BLaER1 treated with 17β-estradiol and CSF1 and Interleukin-3, amounts not matched to agents 10 nM and 100 nM (cell line): Measurements from ENCODE around the gene PALM.
"Not testable (repeated sequence)": the region's sequence is repeated elsewhere in the genome, so short reads cannot be mapped to it uniquely, and the experiment has no call there.

Experiments used
- H3K27ac ChIP-seq, 11 experiments: shearing (Covaris generic); formaldehyde crosslinking; 2 replicates each; pipeline ENCODE4 v1.8.1; 2022
- H3K27me3 ChIP-seq, 11 experiments: shearing (Covaris generic); formaldehyde crosslinking; 2 replicates each; pipeline ENCODE4 v1.8.1; 2022
- H3K36me3 ChIP-seq, 11 experiments: shearing (Covaris generic); formaldehyde crosslinking; 2 replicates each; pipeline ENCODE4 v1.8.1; 2022
- H3K4me1 ChIP-seq, 10 experiments: shearing (Covaris generic); formaldehyde crosslinking; 2 replicates each; pipeline ENCODE4 v1.8.1; 2022
- H3K4me2 ChIP-seq, 11 experiments: shearing (Covaris generic); formaldehyde crosslinking; 2 replicates each; pipeline ENCODE4 v1.8.1; 2022
- H3K4me3 ChIP-seq, 10 experiments: shearing (Covaris generic); formaldehyde crosslinking; 2 replicates each; pipeline ENCODE4 v1.8.1; 2022
- H3K9ac ChIP-seq, 11 experiments: shearing (Covaris generic); formaldehyde crosslinking; 2 replicates each; pipeline ENCODE4 v1.8.1; 2022
- H3K9me3 ChIP-seq, 11 experiments: shearing (Covaris generic); formaldehyde crosslinking; replicated peaks in 1 of 11; 2 replicates each; pipeline ENCODE4 v1.8.1; 2022
- H4K20me1 ChIP-seq, 11 experiments: shearing (Covaris generic); formaldehyde crosslinking; 2 replicates each; pipeline ENCODE4 v1.8.1; 2022
- Cebpa-rat ChIP-seq, 11 experiments: shearing (Covaris generic); IDR thresholded peaks; 2 replicates each; pipeline ENCODE4 v1.8.1; 2022

PALM gene

GRCh38 chr19:738509-739128 lies 29.9 kb downstream of the PALM start:
- Histone ChIP-seq H3K36me3 (peaks cover 10 to 57% (median 23%) of the 10 kb centered on the region in 11 experiments; a peak in 19 of 22 replicates), H3K9me3 (peaks cover 7 to 14% (median 10%) of the 10 kb centered on the region in 11 experiments), H3K9ac (no peak overlapping the region), H3K4me2 (no peak overlapping the region), H3K27ac (no peak overlapping the region), H3K4me3 (no peak overlapping the region), H3K27me3 (no peaks in the 10 kb centered on the region), H3K4me1 (peaks cover 0 to 25% (median 21%) of the 10 kb centered on the region in 10 experiments; a peak in 15 of 20 replicates), H4K20me1 (peaks cover 0 to 13% (median 4%) of the 10 kb centered on the region in 11 experiments; a peak in 6 of 22 replicates)
- no peak for TF ChIP-seq Cebpa-rat (IDR thresholded peaks at IDR 0.05)

DNA sequence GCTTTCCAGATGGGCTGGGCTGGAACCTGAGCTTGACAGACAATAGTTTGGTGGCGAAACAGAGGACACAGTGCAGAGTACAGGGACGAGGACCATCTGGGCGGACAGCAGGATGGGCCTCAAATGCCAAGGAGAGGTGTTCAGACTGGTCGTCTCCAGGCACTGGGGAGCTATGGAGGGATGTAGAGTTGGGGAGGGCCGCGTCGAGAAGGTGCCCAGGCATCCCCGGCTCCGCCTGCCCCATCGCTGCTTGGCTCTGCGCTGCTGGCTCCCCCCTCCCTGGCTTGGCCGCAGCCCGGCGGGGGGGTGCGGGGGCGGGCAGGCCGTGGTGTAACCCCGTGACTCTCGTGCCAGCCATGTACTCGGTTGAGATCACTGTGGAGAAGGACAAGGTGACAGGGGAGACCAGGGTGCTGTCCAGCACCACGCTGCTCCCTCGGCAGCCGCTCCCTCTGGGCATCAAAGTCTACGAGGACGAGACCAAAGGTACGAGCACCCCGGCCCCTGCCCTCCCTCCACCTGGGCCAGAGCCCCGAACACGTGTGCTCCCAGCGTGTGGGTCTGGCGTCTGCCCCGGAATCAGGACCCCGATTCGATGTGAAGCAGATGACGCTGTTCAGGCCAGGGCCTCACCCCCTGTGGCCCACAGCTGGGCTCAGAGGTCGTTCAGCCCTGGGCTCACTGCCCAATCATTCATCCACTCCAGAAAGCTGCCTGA lies 31.4 kb downstream of the PALM start:
- no peaks in the 10 kb centered on the region for H3K27me3 ChIP-seq
- peaks cover 10 to 52% (median 22%) of the 10 kb centered on the region in 11 experiments; a peak in 19 of 22 replicates for H3K36me3 ChIP-seq
- H3K9ac ChIP-seq: no peak overlapping the region
- H4K20me1 ChIP-seq: peaks cover 0 to 13% (median 4%) of the 10 kb centered on the region in 11 experiments; a peak in 5 of 22 replicates
- H3K4me2 ChIP-seq: no peak overlapping the region
- H3K27ac ChIP-seq: no peak overlapping the region
- no peak for TF ChIP-seq Cebpa-rat (IDR thresholded peaks at IDR 0.05)
- peaks cover 0 to 10% (median 7%) of the 10 kb centered on the region in 10 experiments; a peak in 12 of 20 replicates for H3K4me1 ChIP-seq
- peaks cover 22 to 29% (median 26%) of the 10 kb centered on the region in 11 experiments for H3K9me3 ChIP-seq
- no peak overlapping the region for H3K4me3 ChIP-seq

GRCh38 chr19:740816-741505 lies 32.2 kb downstream of the PALM start:
- not testable (repeated sequence) for H3K27me3 ChIP-seq, H3K4me3 ChIP-seq, H3K4me2 ChIP-seq, H3K9ac ChIP-seq, H3K27ac ChIP-seq, H3K4me1 ChIP-seq
- H4K20me1 ChIP-seq: peaks cover 0 to 13% (median 4%) of the 10 kb centered on the region in 11 experiments; a peak in 5 of 22 replicates
- peaks cover 25 to 37% (median 32%) of the 10 kb centered on the region in 11 experiments for H3K9me3 ChIP-seq
- peaks cover 12 to 51% (median 22%) of the 10 kb centered on the region in 11 experiments; a peak in 20 of 22 replicates for H3K36me3 ChIP-seq

DNA sequence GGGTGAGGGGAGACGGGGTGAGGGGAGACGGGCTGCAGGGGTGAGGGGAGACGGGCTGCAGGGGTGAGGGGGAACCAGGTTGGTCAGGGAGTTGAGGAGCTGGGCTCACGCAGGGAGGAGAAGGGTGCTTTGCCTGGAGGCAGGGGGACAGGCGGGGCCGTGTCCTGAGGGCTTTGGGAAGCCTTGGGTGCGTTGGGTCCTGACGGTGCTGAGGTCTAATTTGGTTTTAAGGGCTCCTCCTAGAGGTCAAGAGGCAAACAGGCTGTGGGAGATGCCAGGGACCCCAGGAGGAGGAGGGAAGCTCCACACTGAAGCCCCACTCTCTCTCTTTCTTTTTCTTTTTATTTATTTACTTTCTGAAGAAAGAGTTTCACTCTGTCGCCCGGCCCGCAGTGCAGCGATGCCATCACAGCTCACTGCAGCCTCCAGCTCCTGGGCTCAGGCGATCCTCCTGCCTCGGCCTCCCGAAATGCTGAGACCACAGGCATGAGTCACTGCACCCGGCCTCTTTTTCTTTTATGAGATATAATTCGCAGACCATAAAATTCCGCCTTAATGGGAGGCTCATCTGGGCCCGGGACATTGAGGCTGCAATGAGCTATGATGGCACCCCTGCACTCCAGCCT lies 32.9 kb downstream of the PALM start:
- no peak for TF ChIP-seq Cebpa-rat (IDR thresholded peaks at IDR 0.05)

GRCh38 chr19:742540-743075 lies 33.9 kb downstream of the PALM start:
- Histone ChIP-seq H3K4me3 (no peak overlapping the region), H3K4me1 (peaks cover 0 to 10% (median 7%) of the 10 kb centered on the region in 10 experiments; a peak in 12 of 20 replicates), H3K9ac (no peak overlapping the region), H3K27me3 (no peaks in the 10 kb centered on the region), H3K27ac (no peak overlapping the region), H3K4me2 (peak overlapping the region in 5 of 11 experiments; percentile 2 to 26 (median 16); a peak in 4 of 22 replicates), H4K20me1 (peaks cover 0 to 6% (median 0%) of the 10 kb centered on the region in 11 experiments; a peak in 4 of 22 replicates), H3K9me3 (peaks cover 32 to 52% (median 47%) of the 10 kb centered on the region in 11 experiments), H3K36me3 (peaks cover 16 to 51% (median 29%) of the 10 kb centered on the region in 11 experiments; a peak in 19 of 22 replicates)
- no peak for TF ChIP-seq Cebpa-rat (IDR thresholded peaks at IDR 0.05)

More for the DNA sequence above, 32.9 kb downstream of the PALM start:
- Histone ChIP-seq H3K36me3 (peaks cover 12 to 51% (median 21%) of the 10 kb centered on the region in 11 experiments; a peak in 18 of 22 replicates), H3K4me3 (no peak overlapping the region), H4K20me1 (peaks cover 0 to 13% (median 4%) of the 10 kb centered on the region in 11 experiments; a peak in 5 of 22 replicates), H3K4me2 (no peak overlapping the region), H3K4me1 (peaks cover 0 to 10% (median 7%) of the 10 kb centered on the region in 10 experiments; a peak in 12 of 20 replicates), H3K9ac (no peak overlapping the region), H3K9me3 (peaks cover 25 to 43% (median 38%) of the 10 kb centered on the region in 11 experiments), H3K27ac (no peak overlapping the region), H3K27me3 (no peaks in the 10 kb centered on the region)

DNA sequence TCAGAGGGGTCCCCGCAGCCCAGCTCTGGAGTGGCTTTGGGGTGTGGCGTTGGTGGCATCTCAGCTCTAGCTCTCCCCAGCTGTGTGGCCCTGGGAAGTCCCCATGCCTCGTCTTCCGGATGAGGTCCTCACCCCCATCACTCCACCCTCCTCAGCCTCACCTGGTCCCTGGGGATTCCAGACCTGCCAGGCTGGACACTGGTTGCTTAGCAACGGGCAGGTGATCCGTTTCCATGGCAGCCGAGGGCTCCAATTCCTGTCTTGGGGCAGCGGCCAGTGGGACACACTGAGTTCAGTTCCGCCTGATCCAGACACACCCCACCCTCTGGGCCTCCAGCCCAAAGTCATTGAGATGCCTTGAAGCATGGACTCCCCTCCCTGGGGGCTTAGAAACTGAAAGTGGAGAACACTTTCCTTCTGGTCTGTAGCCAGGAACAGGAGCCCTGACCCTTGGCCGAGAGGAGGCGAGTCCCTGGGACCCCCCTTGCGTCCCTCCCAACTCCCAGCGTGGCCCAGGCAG lies 34.5 kb downstream of the PALM start:
- Histone ChIP-seq H3K27me3 (no peaks in the 10 kb centered on the region), H3K9me3 (peaks cover 36 to 56% (median 49%) of the 10 kb centered on the region in 11 experiments), H3K4me1 (peaks cover 0 to 10% (median 7%) of the 10 kb centered on the region in 10 experiments; a peak in 12 of 20 replicates), H3K9ac (no peak overlapping the region), H3K4me3 (no peak overlapping the region), H4K20me1 (peaks cover 0 to 6% (median 0%) of the 10 kb centered on the region in 11 experiments; a peak in 2 of 22 replicates), H3K4me2 (peak overlapping the region in 5 of 11 experiments; percentile 2 to 26 (median 16); a peak in 6 of 22 replicates), H3K27ac (peak overlapping the region in 1 of 11 experiments; percentile 7; a peak in 1 of 22 replicates), H3K36me3 (peaks cover 16 to 55% (median 33%) of the 10 kb centered on the region in 11 experiments; a peak in 19 of 22 replicates)
- TF ChIP-seq Cebpa-rat (IDR thresholded peaks at IDR 0.05): no peak

- not testable (repeated sequence) for H3K9ac ChIP-seq, H3K27me3 ChIP-seq, H3K4me1 ChIP-seq, H4K20me1 ChIP-seq, H3K4me2 ChIP-seq, H3K4me3 ChIP-seq, H3K27ac ChIP-seq
- H3K36me3 ChIP-seq: peaks cover 13 to 43% (median 25%) of the 10 kb centered on the region in 11 experiments; a peak in 19 of 22 replicates
- H3K9me3 ChIP-seq: peaks cover 36 to 56% (median 49%) of the 10 kb centered on the region in 11 experiments
Observed at GRCh38 chr19:745138-745537, 36.4 kb downstream of the PALM start.
